ENCODE data around the gene BLACAT1.

The BLACAT1 gene

DNA sequence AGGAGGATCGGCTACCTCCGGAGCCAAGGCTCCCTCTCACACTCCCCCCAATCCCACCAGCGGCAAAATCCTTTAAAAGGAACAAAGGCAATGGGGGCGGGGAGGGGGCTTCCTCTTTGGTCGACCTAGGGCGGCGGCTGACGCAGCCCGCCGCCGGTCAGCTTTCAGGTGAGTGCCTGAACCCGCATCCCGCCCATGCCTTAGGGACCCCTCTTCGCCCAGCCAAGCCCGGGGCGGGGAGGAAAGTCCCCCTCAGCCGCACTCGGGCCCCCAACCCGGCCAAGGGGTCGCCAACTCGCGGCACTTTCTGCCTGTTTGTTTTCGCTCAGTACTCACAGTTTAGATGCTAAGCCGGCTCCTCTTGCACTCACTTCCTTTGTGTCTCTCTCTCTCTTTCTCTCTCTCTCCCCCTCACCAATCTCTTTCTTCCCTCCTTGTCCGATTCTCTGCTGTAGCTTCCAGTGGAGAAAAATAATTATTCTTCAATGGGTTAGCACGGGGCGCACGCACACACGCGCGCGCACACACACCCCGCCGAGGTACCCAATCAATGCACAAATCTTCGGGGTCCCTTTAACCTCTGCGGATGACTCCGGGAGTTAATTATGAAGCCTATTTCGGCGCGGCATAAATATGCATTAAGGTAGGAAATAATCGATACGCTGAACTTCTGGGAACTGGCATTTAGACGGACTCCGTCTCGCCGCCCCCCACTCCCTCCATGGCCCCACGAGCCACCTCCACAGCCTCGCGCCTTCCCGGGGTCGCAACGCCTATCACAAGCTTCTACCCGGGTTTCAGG, at the start of gene BLACAT1:
TSS of gene BLACAT1 (minus strand) at position 465 of the 802 bp plus-strand sequence.
- DNase-seq (ENCODE audit: low spot score), result no peak

DNA sequence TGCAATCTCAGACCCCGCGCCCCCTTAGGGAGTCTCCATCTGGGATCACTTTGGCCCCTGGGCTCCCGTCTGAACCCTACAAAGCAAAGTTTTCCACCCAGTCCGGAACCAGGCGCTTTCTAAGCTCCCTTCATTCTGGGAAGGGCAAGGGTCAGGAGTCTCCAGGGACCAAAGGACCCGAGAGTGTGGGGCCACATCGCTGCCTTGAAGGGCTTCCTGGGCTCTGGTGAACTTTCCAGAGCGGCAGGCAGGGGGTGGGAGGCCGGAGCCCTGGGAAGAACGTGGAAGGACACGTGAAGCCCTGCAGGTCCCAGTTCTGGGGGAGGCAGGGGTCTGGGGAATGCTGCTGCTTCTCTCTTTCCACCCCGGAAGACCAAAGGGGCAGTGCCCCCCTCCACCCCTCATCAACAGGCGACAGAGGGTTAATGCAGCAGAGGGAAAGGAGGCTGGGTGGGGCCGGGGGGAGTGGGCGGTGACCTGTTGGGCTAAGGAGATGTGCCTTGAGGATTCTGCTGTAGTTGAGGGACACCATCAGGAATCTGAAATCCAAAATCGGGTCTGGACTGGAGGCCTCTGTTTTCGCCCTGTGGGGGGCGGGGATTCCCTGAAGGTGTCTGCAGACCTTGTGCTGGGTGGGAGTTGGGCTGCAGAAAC, 49.4 kb upstream of the BLACAT1 start:
- DNase-seq (ENCODE audit: low spot score), result no peak

DNA sequence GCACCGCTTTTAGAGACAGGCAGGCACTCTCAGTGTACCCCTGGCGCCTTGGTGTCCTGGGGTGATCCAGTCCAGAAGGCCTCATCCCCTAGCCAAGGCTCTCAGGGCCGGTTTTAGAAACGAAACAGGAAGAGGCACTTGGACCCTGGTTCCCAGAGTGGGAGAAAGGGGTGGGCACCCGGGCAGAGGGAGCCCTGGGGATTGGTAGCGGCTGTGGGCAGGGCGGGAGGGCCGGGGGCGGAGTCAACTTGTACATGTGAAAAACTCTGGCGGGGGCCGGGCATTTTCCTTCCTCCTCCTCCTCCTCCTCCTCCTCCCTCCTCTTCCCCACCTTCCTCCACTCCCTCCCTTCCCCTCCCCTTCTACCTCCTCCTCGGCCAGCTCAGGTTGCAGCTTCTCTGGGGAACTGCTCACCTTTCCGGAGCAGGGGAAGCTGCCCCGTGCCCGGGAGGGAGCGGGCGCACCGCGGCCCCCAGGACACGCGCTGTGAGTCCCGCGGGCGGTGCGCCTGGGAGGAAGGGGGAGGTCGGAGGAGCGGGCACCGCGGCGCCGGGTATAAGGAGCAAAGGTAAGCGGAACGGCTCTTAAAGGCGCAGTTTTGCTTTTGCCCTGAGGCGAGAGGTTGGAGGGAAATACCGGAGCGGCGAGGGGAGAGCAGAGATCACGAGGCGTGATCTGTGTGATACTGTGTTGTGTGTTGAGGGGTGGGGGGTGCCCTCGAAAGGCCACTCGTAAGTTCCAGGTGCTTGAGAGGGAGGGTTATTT, 48.6 kb upstream of the BLACAT1 start, which contains the start of gene CDK18:
TSS of gene CDK18 (plus strand) at position 359 of the 765 bp plus-strand sequence. CDS start 18,499 bp downstream, outside the sequence.
- no peak for DNase-seq (ENCODE audit: low spot score)

DNA sequence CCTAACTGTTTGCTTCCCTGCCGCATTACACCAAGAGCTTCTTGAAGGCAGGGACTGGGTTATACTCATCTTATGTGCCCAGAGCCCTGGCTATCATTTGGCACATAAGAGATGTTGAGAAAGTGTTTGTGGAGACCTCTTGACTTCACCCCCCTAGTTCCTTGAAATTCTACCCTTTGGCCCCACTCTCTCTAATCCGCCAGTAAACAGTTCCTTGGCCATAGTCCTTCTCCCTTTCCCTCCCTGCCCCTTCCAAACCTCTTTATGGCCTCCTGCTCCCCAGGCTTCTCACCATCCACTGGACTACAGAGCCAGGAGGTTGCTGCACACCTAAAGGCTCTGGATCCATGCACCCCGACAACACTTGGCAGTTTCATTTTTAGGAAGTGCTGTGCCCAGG, 47.1 kb upstream of the BLACAT1 start:
- DNase-seq (ENCODE audit: low spot score), result no peak

DNA sequence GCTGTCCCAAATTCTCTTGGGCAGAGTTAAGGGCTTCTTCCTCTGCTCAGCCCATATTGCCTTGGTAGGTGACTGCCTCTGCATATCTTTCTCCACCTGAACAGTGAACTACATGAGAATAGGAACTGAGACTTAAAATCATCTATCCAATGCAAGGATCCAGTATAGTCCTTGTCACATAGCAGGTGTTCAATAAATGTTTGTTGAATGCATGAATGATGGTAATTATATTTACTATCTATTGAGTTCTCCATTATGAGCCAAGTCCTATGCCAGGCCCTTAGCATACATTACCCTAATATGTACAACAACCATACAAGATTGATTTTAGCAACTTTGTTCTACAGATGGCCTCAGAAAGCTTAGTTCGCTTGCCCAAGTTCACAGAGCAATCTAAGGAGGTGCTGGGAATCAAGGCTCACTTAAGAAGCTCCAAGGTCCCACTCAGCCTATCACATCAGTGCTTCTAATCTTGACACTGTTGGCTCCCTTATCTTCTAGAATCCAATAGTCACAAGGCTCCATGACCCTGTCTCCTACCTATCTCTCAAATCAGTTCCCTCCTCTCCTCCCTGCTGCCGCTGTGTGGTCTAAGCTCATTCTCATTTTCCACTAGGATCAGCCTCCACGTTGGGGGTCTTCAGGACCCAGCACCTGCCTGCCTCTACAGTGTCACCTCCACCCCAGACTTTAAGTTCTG, 46.4 kb upstream of the BLACAT1 start:
- DNase-seq (ENCODE audit: low spot score), result no peak

DNA sequence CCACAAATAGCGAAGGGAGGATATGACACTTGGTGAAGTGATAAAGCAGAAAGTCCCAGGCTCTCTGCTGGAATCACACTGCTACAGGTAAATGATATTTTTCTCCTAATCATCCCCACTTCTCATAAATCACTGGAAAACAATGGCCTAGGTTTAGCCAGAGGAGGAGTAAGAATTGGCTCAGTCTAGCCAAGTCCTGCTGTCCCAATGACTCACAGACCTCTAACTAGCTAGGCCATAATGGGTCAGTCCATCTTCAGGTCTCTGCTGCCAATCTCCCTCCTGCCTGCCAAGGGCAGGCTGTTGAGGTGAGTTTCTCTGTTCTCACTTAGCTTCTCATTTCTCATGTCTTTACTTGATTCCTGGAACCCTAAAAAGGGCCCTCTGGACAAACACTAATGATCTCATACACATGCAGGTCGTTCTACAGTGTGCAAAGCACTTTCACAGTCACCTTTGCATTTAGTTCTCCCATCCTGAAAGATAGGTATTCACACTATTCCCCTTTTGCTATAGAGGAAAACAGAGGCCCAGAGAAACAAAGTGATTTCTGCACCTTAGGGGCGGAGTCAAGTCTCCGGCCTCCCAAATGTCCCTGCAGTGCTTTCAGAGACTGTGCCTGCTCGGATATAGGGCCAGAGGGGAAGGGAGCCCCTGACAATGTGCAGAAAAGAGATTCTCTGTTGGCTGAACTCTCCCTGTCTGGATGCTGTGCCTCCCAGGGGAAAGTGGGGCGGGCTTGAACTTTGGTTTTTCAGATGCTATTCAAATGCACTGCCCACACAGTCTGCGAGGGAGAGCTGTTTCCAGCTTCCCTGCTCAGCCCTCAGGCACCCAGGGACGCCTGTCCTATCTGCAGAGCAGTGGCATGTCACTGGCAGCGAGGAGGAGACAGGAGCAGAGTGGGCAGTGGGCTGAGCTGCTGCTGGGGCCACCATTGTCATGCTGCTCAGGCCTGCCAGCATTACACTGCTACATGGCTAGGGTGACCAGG, 44.7 kb upstream of the BLACAT1 start:
- no peak for DNase-seq (ENCODE audit: low spot score)

DNA sequence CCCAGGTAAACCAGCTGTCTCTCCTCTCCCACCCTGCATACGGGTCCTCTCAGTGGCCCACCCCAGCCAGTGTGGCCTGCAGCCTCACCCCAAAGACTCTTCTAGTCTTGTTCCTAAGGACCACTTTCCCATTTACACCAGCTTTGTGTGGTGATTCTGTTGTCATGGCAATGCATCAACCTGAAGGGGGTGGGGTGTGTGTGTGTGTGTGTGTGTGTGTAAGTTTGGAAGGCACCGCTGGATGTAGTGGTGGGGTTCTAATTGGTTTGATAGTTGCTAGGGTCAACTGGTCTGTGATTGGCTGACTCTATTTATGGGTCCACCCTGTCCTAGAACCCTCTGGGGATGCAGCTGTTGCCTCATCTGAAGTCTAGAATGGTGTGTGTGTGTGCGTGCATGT, 43.9 kb upstream of the BLACAT1 start:
- DNase-seq (ENCODE audit: low spot score), result no peak

DNA sequence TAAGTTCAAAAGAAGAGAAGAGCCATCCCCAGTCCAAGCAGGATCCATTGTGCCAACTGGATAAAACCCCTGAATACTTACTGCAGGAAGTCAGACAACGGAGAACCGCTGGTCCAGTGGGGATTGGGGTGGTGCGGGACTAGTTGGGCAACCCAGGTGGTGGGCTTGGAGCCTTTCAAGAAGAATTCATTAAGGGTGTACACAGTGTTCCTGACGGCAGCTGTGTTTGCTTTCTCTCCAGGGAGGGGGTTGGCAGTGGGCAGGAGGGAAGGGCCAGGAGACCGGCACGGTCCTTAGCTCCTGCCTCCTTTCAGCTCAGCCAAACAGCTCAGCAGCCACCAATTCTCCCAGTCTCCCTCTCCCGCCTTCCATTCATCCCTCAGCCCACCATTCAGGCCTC, 41.5 kb upstream of the BLACAT1 start:
- DNase-seq (ENCODE audit: low spot score), result no peak

DNA sequence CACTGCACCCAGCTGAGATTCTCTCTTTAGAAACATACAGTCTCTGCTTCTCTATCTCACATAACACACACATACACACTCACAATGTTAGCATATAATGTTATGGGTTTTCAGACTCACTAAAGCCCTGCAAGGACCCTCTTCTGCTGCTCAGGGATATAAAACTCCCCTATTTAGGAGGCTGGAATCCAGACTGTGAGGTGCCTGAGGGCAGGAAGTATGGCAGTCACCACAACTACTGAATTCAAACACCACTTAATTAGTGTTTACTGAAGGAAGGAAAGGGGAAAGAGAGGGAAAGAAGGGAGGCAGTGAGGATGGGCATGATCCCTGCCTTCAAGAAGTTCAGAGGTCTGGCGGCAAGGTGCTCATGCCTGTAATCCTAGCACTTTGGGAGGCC, 40.8 kb upstream of the BLACAT1 start:
- no peak for DNase-seq (ENCODE audit: low spot score)

DNA sequence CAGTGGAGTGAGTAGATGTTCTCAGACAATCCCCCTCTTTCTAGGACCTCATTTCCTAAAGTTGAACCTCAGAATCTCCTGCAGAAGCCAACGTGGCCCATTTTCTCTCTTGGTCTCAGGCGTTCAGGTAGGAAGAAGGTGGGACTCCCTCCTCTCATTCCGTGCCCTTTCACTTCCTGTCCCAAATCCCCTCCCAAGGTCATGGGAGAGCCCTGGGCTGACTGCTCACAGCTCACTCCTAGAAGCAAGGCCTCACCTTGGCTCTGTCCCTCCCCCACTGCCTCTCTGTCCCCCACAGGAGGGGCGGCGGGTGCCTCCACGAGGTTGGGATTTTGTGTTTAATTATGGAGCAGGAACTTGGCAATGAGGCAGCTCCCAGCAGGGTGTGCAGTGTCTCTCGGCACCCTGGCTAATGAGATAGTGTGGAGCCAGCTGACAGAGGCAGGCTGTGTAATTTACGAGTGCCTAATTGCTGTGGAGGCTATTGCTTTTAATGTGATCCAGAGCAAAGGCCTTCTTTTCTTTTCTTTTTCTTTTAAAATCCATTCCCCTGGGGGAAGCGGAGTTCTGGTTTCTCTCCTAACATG, 39.5 kb upstream of the BLACAT1 start:
- DNase-seq (ENCODE audit: low spot score), result no peak

DNA sequence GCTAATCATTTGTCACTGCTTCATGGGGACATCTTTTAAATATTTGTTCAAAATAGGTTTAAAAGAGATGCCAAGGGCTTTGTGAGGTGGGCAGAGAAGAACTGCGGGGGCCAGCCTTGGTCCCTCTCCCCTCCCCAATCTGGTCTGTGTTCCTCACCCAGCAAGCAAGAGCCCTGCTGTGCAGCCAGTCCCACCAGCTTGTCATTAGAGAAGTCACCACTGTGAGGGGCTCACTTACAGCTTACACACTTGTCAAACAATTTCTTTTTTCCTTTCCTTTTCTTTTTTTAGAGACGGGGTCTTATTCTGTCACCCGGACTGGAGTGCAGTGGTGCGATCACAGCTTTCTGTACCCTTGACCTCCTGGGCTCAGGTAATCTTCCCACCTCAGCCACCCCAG, 38.3 kb upstream of the BLACAT1 start:
- no peak for DNase-seq (ENCODE audit: low spot score)

DNA sequence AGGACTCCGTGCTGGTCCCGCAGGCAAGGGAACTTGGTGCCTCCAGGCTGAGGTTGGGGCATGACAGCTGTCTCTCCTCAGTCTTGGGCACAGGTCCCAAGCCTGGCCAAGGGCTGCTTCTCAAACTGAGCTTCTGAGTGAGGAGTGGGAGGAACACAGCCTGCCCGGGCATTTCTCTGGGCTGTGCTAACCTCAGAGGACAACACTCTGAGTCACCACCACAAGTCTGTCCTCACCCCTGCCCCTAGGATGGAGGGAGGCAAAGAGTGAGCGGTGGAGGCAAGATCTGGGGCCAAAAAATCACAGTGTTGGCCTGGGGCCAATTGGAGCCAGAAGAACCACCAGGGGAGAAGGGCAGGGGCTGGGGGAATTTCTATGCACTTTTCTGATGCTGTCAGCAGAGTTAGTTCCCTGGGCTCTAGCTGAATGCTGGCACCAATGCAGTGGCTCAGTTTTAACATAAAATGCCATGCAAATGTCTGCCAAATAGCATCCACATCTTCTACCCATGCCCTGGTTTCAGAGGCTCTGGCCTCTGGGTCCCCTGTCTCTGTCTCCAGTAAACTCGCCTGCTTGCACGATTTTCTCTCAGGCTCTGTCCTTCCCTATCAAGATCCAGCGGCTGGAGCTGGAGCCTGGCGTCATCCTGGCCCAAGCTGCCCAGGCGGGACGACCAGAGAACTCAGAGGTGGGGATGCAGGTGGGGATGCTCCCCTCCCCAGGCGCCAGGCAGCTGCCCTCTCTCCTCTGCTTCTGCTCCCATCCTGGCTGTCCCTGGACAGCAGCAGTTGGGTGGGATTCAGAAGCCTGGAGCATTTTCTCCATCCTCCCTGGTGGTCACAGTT, 37.6 kb upstream of the BLACAT1 start:
- DNase-seq (ENCODE audit: low spot score), result no peak

DNA sequence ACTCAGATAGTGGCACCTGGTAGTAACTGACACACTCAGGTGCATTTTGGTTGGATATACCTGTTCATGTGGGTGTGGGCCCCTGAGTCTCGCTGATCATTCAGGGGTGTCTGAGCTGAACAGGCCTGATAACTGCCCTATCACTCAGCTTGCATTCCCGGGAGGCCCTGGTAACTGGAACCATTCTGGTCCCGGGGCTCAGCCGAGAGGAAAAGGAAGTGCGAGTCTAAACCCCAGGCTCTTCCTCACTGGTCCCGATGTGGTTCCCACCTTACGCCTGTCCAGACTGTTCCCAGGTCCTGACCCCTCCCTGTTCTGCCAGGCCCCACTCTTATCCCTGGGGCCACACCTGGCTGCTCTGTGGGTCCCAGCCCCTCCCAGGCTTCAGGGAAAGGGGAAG, 36.9 kb upstream of the BLACAT1 start:
- no peak for DNase-seq (ENCODE audit: low spot score)

DNA sequence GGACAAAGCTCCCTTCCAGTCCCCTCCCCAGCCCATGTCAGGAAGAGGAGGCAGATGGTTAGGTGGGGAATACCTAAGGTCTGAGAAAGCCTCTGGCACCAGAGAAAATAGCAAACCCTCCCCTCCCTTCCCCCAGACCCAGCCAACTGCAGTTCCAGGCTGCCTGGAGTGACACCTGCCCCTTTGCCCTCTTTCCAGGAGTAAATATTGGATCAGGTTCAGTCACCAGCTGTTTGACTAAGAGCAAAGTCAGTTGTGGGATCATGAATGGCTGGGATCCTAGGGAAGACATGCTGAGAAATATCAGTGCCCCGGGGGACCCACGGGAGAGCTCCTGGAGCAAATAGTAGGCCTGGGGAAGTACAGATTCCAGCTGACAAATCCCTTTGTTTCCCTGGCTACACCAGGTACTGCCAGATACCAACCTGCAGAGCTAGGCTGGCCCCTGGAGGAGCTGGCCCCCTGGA, 36.4 kb upstream of the BLACAT1 start:
- no peak for DNase-seq (ENCODE audit: low spot score)

DNA sequence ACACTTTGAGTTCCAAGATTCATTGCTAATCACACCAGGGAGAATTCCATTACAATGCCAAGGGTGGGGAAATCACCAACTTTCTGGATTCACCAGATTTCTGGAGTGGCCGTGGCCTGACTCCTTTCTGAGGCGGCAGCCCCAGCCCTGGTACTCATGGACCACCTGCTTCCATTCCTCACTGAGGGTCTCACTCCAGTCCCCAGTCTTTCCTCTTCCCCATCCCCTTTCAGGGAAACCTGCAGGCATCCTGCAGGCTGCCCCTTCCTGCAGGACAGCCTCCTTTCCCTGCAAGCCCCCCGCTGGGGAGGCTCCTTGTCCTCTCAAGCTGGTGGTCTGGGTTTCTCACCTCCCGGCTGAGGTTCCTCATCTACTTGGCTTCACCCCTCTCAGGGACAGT, 35.9 kb upstream of the BLACAT1 start:
- DNase-seq (ENCODE audit: low spot score), result no peak

DNA sequence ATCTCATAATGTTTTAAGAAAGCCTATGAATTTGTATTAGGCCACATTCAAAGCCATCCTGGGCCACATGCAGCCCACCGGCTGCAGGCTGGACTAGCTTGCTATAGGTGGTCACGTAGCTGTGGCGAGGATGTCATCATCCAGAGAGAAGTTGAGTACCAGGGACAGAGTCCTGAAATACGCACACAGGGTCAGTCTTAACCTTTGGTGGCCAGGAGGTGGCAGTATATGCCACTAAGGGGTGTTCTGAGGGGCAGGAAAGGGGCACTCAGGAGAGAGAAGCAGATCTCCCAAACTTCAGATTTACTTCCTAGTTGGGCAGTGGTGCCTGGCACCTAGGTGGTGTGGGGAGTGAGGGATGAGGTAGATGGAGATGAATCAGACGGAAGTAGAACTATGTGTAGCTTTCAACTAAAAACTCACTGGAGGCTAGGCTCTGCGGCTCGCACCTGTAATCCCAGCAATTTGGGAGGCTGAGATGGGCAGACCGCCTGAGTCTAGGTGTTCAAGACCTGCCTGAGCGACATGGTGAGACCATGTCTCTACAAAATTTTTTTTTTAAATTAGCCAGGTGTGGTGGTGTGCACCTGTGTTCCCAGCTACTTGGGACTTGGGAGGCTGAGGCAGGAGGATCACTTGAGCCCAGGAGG, 32.4 kb upstream of the BLACAT1 start:
- peak; percentile 39 for DNase-seq (ENCODE audit: low spot score)

DNA sequence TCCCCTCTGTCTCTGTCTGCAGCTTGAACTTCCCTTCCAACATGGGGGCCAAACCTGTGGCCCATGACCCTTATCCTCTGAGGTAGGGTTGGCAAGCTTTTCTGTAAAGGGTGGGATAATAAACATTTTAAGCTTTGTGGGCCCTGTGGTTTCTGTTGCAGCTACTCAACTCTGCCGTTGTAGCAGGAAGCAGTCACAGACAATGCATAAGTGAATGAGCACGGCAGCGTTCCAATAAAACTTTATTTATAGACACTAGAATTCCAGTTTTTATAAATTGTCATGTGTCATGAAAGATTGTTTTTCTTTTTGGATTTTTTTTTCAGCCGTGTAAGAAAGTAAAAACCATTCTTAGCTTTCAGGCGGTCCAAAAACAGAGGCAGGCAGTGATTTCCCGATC, 30.4 kb upstream of the BLACAT1 start:
- no peak for DNase-seq (ENCODE audit: low spot score)

DNA sequence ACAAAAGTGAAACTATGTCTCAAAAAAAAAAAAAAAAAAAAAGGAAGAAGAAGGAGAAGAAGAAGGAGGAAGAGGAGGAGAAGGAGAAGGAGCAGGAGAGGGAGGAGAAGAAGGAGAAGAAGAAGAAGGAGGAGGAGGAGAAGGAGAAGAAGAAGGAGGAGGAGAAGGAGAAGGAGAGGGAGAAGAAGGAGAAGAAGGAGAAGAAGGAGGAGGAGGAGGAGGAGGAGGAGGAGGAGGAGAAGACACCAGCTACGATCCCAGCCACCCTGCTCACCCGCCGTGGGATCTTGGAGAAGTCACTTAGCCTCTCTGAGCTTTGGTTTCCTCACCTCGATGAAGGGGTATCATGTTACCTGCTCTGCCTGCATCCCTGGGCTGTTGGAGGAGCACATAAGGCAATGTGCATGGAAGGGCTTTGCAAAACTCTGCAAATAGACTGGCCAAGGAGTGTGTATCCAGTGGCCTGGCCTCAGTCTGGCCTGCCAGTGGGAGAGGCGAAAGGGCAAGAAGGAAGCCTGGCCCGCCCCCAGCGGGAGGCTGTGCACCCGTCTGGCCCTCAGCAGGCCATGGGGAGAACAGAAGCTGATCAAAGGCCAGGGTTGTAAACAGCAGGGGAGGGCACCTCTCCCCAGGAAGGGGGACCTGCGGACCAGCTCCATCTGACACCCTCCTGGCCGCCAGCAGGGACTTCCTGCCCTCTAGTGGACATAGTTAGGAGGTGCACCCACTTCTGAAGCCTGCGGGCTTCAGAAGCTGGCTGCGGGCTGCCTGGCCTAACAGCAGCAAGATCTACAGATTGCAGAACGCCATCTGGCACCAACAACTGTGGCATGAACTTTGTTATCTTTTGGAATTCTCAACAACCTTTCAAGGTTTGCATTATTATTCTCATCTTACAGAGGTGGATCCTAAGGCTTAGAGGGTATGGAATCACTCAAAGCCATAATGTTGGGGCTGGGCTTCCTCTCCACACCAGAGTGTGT, 29.4 kb upstream of the BLACAT1 start:
- peak; percentile 69 for DNase-seq (ENCODE audit: low spot score)

All from hematopoietic multipotent progenitor cell treated with erythropoietin and hydrocortisone succinate and interleukin-3 and kit ligand, for 15 days (in vitro differentiated cells).